GM21528 (cell line): ENCODE measurements around the gene OGFOD2.

Experiments
- ATAC-seq: cut with Tn5 transposase; IDR thresholded peaks from one replicate; pipeline ENCODE4 v1.9.1; 2021; ENCODE audit warnings: mild to moderate bottlenecking, moderate library complexity; ENCODE audit not compliant: unreplicated experiment, low FRiP score

OGFOD2 gene

DNA sequence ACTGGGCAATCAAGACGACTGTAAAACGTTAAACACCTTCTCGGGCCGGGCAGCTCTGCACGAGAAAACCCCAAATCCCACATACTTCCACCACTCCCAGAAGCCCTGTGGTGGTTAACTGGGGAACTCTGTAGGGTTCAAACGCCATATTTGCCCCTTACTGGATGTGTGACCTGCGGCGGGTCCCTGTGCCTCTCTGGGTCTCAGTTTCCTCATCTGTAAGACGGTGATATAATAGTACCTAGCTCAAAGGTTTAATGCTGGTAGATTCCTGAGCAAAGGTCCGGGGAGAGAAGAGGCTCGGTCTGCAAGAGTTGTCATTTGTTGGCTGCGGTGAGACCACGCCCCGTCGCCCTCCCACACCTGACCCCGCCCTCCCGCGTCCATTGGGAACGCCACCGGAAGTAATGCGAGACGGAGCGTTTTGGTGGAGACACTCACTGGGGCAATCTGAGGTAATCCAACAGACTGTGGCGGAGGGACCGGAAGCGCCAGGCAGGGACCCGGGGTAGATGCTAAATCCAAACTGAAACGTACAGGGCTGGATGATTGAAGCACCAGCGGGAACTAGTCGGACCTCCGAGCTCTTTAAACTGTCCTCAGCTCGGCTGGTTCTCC, 661 bp upstream of the OGFOD2 start:
- peak; percentile 70 for ATAC-seq

DNA sequence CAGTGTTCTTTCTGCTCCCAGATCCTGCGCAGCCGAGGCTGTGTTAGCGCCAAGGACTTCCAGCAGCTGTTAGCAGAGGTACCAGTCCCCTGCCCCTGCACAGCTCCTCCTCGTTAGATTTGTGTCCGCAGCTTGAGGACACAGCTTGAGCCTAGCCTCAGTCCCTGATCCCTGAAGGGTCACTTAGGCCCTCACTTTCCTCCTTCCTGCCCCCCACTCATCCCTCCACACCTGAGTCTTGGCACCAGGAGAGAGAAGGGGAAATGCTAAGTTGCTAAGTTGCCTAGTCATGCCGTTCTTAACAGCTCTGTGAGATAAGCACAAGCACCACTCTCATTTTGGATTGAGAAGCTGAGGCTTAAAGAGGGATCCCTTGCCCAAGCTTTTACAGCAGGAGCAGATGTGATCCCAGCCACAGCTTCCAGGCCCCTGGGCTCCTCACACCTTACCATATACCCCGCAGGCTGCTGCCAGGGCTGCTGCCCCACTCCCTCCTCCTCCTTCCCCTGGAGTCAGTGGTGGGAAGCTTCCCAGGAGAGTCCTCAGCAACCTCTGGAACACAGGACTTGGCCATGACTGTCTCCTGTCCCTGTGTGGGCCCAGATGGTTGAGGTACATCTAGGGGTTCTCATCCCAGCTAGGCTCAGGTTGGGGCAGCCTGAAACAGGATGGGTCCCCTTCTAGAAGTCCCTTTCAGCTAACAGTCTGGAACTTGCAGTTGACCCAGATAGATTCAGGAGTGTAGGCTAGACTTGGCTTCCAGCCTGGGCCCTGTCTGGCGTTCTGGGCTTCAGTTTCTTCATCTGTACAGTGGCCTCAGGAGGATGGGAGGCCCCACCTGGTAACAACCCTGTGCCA, 975 bp downstream of the OGFOD2 start:
- no peak for ATAC-seq

- ATAC-seq: no peak
Observed at GRCh38 chr12:122976648-122976975, 1.6 kb downstream of the OGFOD2 start.

- no peak for ATAC-seq
Observed at GRCh38 chr12:122977153-122977552, 2.1 kb downstream of the OGFOD2 start.

DNA sequence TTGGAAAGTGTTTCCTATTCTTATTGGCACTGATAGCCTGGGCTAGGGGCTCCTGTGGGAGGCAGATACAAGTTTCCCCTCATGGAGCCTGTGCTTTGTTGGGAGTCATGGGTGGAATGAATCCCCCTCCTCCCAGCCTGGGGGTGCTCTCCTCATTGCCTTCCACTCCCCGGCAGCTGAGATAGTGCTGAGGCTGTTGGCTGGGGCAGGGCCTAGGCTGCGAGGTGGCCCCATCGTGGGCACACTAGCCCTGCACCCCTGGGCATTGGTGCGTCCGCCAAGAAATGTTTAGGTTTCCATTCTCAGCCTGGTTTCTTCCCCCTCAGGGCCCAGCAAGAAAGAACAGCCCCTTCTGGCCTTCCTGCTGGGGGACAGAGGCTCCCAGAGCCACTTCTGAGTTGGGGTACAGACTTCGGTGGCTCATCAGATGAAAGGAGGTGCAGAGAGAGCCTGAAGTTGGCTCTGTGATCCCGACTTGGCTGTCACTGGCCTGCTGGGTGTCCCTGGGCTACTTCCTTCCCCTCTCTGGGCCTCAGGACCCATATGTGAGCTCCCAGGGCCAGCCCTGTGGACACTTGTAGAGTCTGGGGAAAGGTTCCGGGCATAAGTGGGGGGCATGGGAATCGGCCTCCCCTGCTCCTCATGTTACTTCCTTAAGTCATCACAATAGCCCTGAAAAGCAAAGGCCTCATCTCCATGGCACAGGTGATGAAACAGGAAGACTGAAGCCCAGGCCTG, 2.8 kb downstream of the OGFOD2 start:
- no peak for ATAC-seq

- no peak for ATAC-seq
Observed at GRCh38 chr12:122978507-122978955, 3.5 kb downstream of the OGFOD2 start.

- ATAC-seq: no peak
Observed at GRCh38 chr12:122979001-122979907, 4.2 kb downstream of the OGFOD2 start.

DNA sequence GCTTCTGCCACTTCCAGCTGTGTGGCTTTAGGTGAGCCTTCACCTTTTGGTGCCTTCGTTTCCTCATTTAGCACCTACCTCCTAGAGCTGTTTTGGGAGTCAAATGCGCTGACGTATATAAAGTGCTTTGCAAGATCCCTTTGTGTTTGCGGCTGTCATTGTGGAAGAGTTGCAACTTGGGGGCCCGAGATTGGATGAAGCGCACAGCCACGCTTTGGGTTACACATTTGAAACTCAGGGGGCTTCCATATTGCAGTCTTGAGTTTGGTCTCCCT, 4.8 kb downstream of the OGFOD2 start:
- ATAC-seq: no peak

- ATAC-seq: peak; percentile 45
Observed at GRCh38 chr12:122980183-122981035, 5.4 kb downstream of the OGFOD2 start, which contains the start of gene ARL6IP4. ARL6IP4 (plus strand) TSS chr12:122980681; CDS start chr12:122981140, 459 bp downstream.

- peak; percentile 18 for ATAC-seq
Observed at GRCh38 chr12:122981036-122981471, 6.0 kb downstream of the OGFOD2 start.

DNA sequence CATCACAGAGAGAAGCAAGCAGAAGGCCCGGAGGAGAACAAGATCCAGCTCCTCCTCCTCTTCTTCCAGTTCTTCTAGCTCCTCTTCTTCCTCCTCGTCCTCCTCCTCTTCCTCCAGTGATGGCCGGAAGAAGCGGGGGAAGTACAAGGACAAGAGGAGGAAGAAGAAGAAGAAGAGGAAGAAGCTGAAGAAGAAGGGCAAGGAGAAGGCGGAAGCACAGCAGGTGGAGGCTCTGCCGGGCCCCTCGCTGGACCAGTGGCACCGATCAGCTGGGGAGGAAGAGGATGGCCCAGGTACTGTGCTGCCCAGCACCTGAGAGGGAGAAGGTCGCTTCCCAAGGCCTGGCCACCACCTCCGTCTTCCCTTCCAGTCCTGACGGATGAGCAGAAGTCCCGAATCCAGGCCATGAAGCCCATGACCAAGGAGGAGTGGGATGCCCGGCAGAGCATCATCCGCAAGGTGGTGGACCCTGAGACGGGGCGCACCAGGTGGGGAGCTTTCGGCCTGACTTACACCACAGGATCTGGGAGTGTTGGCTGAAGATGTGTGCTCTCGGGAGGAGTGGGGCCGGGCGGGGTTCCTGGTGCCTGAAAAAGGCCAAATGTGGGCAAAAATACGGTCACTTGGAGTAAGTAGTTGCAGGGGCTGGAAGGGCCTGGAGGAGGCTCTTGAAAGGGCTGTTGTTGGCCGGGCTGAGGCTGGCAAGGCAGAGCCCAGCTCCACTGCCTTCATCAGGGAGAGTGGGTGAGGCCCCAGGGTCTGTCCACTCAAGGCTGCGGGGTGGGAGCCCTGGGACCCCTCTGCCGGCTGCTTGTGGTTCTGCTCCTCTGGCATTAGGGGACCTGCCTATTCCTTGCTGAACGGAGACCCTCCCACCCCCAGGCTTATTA, 6.8 kb downstream of the OGFOD2 start:
- ATAC-seq: no peak

DNA sequence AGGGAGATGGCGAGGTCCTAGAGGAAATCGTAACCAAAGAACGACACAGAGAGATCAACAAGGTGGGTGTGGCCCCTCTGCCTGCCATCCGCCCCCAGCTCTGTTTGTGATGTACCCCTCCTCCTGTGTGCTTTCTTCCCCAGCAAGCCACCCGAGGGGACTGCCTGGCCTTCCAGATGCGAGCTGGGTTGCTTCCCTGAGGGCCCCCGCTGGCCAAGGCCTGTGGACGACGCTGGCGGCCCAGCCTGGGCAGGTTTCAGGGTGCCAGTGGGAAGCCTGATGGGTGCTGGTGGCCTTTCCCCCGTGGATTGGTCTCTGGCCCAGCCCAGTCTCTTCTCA, 7.4 kb downstream of the OGFOD2 start:
- no peak for ATAC-seq

DNA sequence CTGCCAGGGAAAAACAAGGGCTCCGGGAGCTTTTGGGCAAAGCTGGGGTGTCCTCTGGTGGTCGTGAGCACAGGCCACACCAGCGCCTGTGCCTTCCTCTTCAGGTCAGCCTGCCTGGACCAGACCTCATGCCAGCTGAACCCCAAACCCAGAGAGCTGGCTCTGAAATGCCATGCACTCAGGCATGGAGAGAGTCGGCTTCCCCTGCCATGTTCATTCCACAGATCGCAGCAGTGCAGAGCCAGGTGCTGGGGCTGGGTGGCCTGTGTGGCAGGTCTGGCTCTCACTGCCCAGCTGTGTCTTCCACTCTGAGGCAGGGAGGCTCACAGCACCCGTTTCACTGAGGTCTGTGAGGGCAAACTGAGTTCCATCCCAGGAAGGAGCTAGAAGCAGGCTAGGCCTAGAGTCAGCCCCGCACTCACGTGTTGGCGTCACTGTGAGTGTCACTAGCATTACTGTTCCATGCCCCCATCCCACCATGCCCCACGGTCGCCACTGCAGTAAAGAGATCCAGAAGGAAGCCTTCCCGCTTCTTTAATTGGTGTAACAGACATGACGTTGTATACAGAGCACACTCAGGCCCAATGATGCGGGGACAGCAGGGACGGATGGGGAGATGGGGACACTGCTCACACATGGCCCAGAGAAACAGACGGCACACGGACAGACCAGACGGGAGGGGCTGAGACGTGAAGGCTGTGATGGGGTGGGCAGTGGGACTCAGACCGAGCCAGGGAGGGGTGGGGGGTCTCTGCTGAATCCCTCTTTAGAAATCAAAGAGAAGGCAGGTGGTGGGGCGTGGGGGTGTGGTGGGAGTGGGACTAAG, 8.1 kb downstream of the OGFOD2 start:
- ATAC-seq: no peak

- ATAC-seq: no peak
Observed at GRCh38 chr12:122983789-122984515, 8.9 kb downstream of the OGFOD2 start.

- ATAC-seq: no peak
Observed at GRCh38 chr12:122984612-122985337, 9.7 kb downstream of the OGFOD2 start.
